Activated T-helper 1 cell treated with anti-CD3 and anti-CD28 coated beads, Interleukin-12 subunit alpha, Interleukin-12 subunit beta, Interleukin-2, Interleukin-4 antibody, amounts not matched to agents 30 ng/mL and 10 ng/mL and 1 ng/mL, durations not matched to agents 14 hours and 24 hours and 36 hours (primary cell): Measurements from ENCODE around the gene CHCHD6. TPM values are rescaled to one million over a fixed set of nuclear protein-coding genes. Genes with fewer than 3 reads are reported as not detected.
"Not testable (repeated sequence)": the region's sequence is repeated elsewhere in the genome, so short reads cannot be mapped to it uniquely, and the experiment has no call there.

ENCODE experiments used
- DNase-seq: peaks from one replicate; pipeline ENCODE4 v3.0.0; 2021; ENCODE audit warnings: low spot score
- H3K27ac Mint-ChIP-seq: one replicate; pipeline ENCODE4 v1.8.0; 2021; ENCODE audit warnings: mild to moderate bottlenecking, mixed read lengths
- H3K27me3 Mint-ChIP-seq: one replicate; pipeline ENCODE4 v1.8.0; 2022; ENCODE audit warnings: mild to moderate bottlenecking, moderate library complexity, mixed read lengths; ENCODE audit not compliant: insufficient read depth
- H3K36me3 Mint-ChIP-seq: one replicate; pipeline ENCODE4 v1.8.0; 2021; ENCODE audit warnings: low read depth, mixed read lengths
- H3K4me1 Mint-ChIP-seq: one replicate; pipeline ENCODE4 v1.8.0; 2021; ENCODE audit warnings: low read depth, mixed read lengths
- H3K4me3 Mint-ChIP-seq: one replicate; pipeline ENCODE4 v1.8.0; 2021; ENCODE audit warnings: mild to moderate bottlenecking, moderate library complexity, mixed read lengths
- H3K9me3 Mint-ChIP-seq: one replicate; pipeline ENCODE4 v1.8.0; 2021; ENCODE audit warnings: mixed read lengths
- intact Hi-C: fragments of 100-400 bp; cut with micrococcal nuclease; formaldehyde crosslinking; loops from one replicate; pipeline ENCODE4 v1.15.1; 2024
- total RNA-seq: library from RNA; stranded (reverse); gene quantifications from 2 replicates; pipeline ENCODE4 v1.2.3, GENCODE V29; 2022

CHCHD6 gene
- total RNA-seq, 1 donor from 2014 or later = 17.5 TPM

DNA sequence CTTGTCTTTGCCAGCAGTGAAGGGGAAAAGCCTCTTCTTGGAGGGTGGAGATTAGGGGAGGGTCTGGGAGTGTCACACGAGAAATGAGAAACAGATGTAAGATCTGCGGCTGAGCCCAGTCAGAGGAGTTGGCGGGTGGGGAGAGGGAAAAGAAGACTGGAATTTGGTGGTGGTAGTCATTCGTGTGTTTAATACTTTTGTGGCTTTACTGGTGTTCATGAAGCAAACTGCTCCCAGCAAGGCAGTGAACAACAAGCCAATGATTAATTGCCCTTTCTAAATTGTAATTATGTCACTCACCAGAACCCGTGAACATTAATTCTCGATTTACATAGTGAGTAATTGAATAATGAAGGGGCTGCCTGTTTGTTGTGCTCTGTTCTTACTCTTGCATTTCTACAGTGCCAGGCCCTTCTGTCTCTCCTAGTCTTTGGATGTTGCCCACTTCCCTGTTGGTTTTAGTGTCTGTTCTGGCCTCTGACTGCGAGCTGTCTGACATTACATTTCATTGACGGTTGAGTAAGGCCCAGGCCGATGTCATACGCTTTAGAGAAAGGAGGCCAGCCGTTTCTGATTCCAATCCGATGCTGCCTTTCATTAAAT is 78.0 kb downstream of the CHCHD6 start:
- H3K36me3 Mint-ChIP-seq = no peaks in the 10 kb centered on the region

GRCh38 chr3:126782536-126782935 is 78.5 kb downstream of the CHCHD6 start:
- H3K36me3 Mint-ChIP-seq = no peaks in the 10 kb centered on the region
- DNase-seq = no peak
- intact Hi-C loops = no loop called here
- H3K9me3 Mint-ChIP-seq = no peaks in the 10 kb centered on the region
- H3K4me1 Mint-ChIP-seq = peaks cover 6% of the 10 kb centered on the region
- H3K27me3 Mint-ChIP-seq = no peaks in the 10 kb centered on the region
- no peak overlapping the region for H3K27ac Mint-ChIP-seq
- no peak overlapping the region for H3K4me3 Mint-ChIP-seq

More for the DNA sequence above, 78.0 kb downstream of the CHCHD6 start:
- no peak overlapping the region for H3K4me3 Mint-ChIP-seq
- no peaks in the 10 kb centered on the region for H3K27me3 Mint-ChIP-seq
- DNase-seq = no peak
- intact Hi-C loops = no loop called here
- no peaks in the 10 kb centered on the region for H3K9me3 Mint-ChIP-seq
- H3K27ac Mint-ChIP-seq = no peak overlapping the region
- H3K4me1 Mint-ChIP-seq = peaks cover 6% of the 10 kb centered on the region

DNA sequence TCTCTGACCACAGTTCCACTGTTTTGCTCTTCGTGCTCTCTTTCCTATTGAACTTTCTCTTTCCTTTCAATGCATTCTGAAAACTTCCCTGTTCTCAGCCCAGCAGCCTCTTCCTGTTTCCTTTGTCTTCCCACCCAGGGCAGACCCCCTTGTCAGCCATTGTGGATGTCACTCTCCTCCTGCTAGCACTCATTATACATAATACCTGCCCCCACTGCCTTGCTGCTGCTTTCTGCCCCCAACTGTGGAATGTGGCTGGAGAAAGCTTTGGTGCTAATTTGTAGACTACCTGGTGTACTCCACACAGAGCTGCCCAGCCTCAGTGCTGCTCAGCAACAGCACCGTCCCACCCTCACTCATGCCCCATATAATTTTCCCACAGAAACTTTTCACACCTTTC is 80.2 kb downstream of the CHCHD6 start:
- H3K27ac Mint-ChIP-seq = no peak overlapping the region

DNA sequence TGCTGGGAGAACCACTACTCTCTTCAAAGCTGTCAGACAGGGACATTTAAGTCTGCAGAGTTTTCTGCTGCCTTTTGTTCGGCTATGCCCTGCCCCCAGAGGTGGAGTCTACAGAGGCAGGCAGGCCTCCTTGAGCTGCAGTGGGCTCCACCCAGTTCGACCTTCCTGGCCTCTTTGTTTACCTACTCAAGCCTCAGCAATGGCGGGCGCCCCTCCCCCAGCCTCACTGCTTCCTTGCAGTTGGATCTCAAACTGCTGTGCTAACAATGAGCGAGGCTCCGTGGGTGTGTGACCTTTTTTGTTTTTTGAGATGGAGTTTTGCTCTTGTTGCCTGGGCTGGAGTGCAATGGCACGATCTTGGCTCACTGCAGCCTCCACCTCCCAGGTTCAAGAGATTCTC is 87.3 kb downstream of the CHCHD6 start:
- H3K27me3 Mint-ChIP-seq, H3K4me1 Mint-ChIP-seq, H3K4me3 Mint-ChIP-seq, DNase-seq, H3K36me3 Mint-ChIP-seq, H3K27ac Mint-ChIP-seq, intact Hi-C loops: not testable (repeated sequence)
- H3K9me3 Mint-ChIP-seq = peaks cover 15% of the 10 kb centered on the region

More for the DNA sequence above, 80.2 kb downstream of the CHCHD6 start:
- intact Hi-C loops = no loop called here
- peaks cover 6% of the 10 kb centered on the region for H3K4me1 Mint-ChIP-seq
- H3K36me3 Mint-ChIP-seq = no peaks in the 10 kb centered on the region
- no peaks in the 10 kb centered on the region for H3K9me3 Mint-ChIP-seq
- DNase-seq = no peak
- peaks cover 2% of the 10 kb centered on the region for H3K27me3 Mint-ChIP-seq
- H3K4me3 Mint-ChIP-seq = no peak overlapping the region

DNA sequence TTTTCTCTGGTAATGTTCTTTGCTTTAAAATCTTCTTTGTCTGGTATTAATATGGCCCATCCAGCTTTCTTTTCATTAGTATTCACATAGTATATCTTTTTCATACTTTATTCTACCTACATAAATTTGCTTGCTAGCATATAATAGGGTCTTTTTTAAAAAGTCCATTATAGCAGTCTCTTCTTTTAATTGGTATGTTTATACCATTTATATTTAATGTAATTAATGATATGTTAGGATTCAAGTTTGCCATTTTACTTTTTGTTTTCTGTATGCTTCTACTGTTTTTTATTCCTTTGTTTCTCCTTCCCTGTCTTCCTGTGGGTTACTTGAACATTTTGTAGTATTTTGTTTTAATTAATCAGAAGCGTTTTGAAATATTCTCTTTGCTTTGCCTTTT is 89.0 kb downstream of the CHCHD6 start:
- Mint-ChIP-seq H3K9me3 (peaks cover 15% of the 10 kb centered on the region), H3K27ac (no peak overlapping the region), H3K4me1 (no peaks in the 10 kb centered on the region), H3K27me3 (peaks cover 2% of the 10 kb centered on the region), H3K4me3 (no peak overlapping the region), H3K36me3 (no peaks in the 10 kb centered on the region)
- no peak for DNase-seq
- intact Hi-C loops = no loop called here

DNA sequence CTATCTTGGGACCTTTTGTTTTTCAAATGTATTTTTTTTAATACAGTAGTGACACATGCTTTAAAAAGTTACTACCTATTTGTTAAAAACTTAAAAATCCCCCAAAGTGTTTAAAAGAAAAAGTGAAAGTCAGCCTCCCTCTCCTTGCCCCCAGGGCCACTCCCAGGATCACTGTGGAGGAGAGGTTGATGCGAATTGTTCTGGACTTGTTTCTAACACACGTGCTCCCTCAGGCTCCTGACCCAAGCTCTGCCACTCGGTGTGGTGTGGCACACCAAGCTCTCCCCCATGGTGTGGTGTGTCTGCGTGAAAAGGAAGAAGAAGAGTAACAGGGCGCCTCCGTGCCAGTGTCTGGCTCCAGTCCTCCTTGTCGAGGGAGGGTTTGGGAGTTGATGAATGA is 93.5 kb downstream of the CHCHD6 start:
- Mint-ChIP-seq H3K27ac (no peak overlapping the region), H3K36me3 (peaks cover 2% of the 10 kb centered on the region), H3K4me3 (no peak overlapping the region), H3K4me1 (no peaks in the 10 kb centered on the region), H3K9me3 (peaks cover 23% of the 10 kb centered on the region), H3K27me3 (no peaks in the 10 kb centered on the region)
- no peak for DNase-seq
- intact Hi-C loops = no loop called here

DNA sequence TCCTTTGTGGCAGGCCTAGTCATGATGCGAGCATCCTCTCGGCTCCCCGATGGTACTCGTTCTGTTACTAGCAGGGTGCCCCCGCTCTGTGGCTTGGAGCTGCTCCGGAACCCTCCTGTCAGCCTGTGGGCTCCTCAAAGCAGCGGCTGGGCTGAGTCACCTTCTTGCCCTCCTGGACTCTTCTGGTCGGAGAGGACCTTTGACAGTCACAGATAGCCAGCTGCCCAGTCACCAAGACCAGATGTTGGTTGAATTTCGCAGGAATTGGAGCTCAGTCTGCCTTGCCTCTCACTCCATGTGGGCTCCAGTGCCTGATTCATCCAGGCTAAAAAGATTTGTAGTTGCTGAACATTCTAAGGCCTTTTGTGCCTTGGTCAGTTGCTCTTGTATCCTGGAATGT is 94.5 kb downstream of the CHCHD6 start:
- Mint-ChIP-seq H3K4me1 (no peaks in the 10 kb centered on the region), H3K27me3 (no peaks in the 10 kb centered on the region), H3K27ac (no peak overlapping the region), H3K9me3 (peaks cover 13% of the 10 kb centered on the region), H3K36me3 (peaks cover 2% of the 10 kb centered on the region), H3K4me3 (no peak overlapping the region)
- intact Hi-C loops = no loop called here
- no peak for DNase-seq

- Mint-ChIP-seq H3K4me1 (no peaks in the 10 kb centered on the region), H3K9me3 (peaks cover 14% of the 10 kb centered on the region), H3K27ac (no peak overlapping the region), H3K36me3 (peaks cover 2% of the 10 kb centered on the region), H3K27me3 (no peaks in the 10 kb centered on the region), H3K4me3 (no peak overlapping the region)
- no peak for DNase-seq
- intact Hi-C loops = no loop called here
These were observed 95.1 kb downstream of the CHCHD6 start for GRCh38 chr3:126799099-126799498.

DNA sequence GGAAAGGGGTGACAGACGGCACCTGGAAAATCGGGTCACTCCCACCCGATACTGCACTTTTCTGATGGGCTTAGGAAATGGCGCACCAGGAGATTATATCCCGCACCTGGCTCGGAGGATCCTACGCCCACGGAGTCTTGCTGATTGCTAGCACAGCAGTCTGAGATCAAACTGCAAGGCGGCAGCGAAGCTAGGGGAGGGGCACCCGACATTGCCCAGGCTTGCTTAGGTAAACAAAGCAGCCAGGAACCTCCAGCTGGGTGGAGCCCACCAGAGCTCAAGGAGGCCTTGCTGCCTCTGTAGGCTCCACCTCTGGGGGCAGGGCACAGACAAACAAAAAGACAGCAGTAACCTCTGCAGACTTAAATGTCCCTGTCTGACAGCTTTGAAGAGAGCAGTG is 97.3 kb downstream of the CHCHD6 start:
- H3K36me3 Mint-ChIP-seq, H3K27ac Mint-ChIP-seq, H3K4me3 Mint-ChIP-seq, H3K4me1 Mint-ChIP-seq, intact Hi-C loops, DNase-seq, H3K27me3 Mint-ChIP-seq: not testable (repeated sequence)
- peaks cover 15% of the 10 kb centered on the region for H3K9me3 Mint-ChIP-seq

- intact Hi-C loops = no loop called here
- H3K27ac Mint-ChIP-seq = no peak overlapping the region
- H3K4me1 Mint-ChIP-seq = no peaks in the 10 kb centered on the region
- no peak overlapping the region for H3K4me3 Mint-ChIP-seq
- DNase-seq = no peak
- H3K9me3 Mint-ChIP-seq = peaks cover 5% of the 10 kb centered on the region
- no peaks in the 10 kb centered on the region for H3K27me3 Mint-ChIP-seq
- no peaks in the 10 kb centered on the region for H3K36me3 Mint-ChIP-seq
These were observed 103.8 kb downstream of the CHCHD6 start for GRCh38 chr3:126807795-126808194.

DNA sequence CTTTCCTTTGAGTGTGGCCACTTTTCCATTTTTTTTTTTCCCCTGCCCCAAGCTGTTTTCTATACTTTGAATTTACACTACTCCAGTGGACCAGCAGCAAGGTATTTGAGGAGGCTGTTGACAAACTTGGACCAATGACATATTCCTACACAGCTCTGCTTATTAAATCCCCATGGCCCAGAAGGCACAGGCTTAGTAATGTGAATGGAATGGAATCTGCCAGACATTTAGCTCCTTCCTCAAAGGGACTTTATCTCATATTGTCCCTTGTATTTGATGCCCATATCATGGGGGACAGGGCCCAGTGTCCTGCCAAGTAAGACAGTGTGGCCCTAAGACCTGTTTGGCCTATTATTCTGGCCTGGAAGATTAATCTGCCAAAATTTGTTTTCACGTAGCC is 107.5 kb downstream of the CHCHD6 start:
- Mint-ChIP-seq H3K4me3 (no peak overlapping the region), H3K27me3 (no peaks in the 10 kb centered on the region), H3K27ac (no peak overlapping the region), H3K36me3 (no peaks in the 10 kb centered on the region), H3K9me3 (no peaks in the 10 kb centered on the region), H3K4me1 (no peaks in the 10 kb centered on the region)
- DNase-seq = no peak
- intact Hi-C loops = no loop called here

DNA sequence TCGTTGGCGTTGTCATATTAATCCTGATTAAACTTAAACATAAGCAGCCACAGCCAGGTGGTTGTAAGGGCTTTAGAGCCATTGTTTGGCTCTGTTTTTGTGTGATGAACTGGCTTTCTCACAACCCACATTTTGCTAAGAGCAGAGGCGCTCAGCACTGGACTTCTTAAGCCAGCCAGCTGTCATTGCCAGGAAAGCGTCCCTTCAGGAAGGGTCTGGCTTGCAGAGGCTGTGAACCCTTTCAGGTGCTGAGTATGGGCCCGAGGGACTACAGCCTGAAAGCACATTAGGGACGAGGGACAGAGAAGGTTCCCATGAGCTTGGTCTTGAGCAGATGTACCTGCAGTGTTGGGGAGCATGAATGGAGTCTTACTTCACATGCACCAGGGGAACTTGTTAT is 112.3 kb downstream of the CHCHD6 start:
- intact Hi-C loops = no loop called here
- H3K4me1 Mint-ChIP-seq = no peaks in the 10 kb centered on the region
- no peak overlapping the region for H3K27ac Mint-ChIP-seq
- DNase-seq = no peak
- no peak overlapping the region for H3K4me3 Mint-ChIP-seq
- H3K36me3 Mint-ChIP-seq = no peaks in the 10 kb centered on the region
- H3K9me3 Mint-ChIP-seq = no peaks in the 10 kb centered on the region
- H3K27me3 Mint-ChIP-seq = peaks cover 2% of the 10 kb centered on the region

DNA sequence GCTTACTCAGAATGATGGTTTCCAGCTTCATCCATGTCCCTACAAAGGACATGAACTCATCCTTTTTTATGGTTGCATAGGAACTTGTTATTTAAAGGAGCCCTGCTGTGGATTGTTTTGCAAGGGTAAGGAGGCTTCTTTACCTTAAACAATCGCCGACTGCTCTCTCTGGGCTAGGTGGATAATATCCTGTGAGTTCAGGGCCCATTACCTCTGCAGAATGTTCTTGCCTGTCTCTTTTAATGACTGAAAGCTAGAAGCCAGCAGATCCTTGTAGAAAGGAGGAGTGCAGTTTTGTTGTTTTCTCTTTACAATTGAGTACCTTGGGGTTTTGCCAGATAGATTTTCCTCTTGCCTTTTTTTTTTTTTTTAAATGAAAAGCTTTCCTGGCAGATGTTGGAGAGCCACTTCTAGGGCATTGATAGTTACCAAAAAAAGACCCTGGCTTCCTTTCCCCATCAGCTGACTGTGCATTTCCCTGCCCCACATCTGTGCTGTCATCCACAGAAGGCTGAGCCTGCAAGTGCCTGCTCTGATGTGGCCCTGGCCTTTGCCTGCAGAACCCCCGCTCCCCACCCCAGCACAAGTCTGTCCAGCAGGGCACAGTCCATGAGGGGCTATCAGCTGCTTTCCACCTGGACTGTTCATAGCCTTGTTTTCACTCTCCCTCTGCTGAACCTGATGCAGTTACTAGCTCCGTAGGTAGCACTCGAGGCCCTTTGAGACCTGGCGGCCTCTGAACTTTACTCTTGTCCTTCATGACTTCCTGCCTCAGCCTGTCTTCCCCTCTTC is 113.1 kb downstream of the CHCHD6 start:
- no peaks in the 10 kb centered on the region for H3K4me1 Mint-ChIP-seq
- intact Hi-C loops = no loop called here
- H3K9me3 Mint-ChIP-seq = peaks cover 7% of the 10 kb centered on the region
- H3K27me3 Mint-ChIP-seq = peaks cover 2% of the 10 kb centered on the region
- no peak overlapping the region for H3K4me3 Mint-ChIP-seq
- DNase-seq = no peak
- H3K36me3 Mint-ChIP-seq = no peaks in the 10 kb centered on the region
- no peak overlapping the region for H3K27ac Mint-ChIP-seq
